COLO668 (cell line): Measurements from ENCODE around the gene IFT122.

Experiments used
- DNase-seq: peaks from one replicate; lab custom pipeline; 2025; ENCODE audit not compliant: unreplicated experiment; lab: John Stamatoyannopoulos, UW

IFT122 gene

GRCh38 chr3:129554356-129555152 is 114.5 kb downstream of the IFT122 start:
- no peak for DNase-seq

- no peak for DNase-seq
Measured at GRCh38 chr3:129555153-129555550, 115.1 kb downstream of the IFT122 start.

GRCh38 chr3:129555616-129556357 is 115.8 kb downstream of the IFT122 start:
- DNase-seq = no peak

GRCh38 chr3:129556358-129556695 is 116.3 kb downstream of the IFT122 start:
- no peak for DNase-seq

- DNase-seq = no peak
Measured at GRCh38 chr3:129556890-129557547, 117.0 kb downstream of the IFT122 start.

GRCh38 chr3:129557548-129557894 is 117.5 kb downstream of the IFT122 start:
- DNase-seq = no peak

- no peak for DNase-seq
Measured at GRCh38 chr3:129558081-129558771, 118.2 kb downstream of the IFT122 start.

- peak; percentile 37 for DNase-seq
Measured at GRCh38 chr3:129558772-129559564, 118.9 kb downstream of the IFT122 start.

- no peak for DNase-seq
Measured at GRCh38 chr3:129559565-129560079, 119.6 kb downstream of the IFT122 start.

GRCh38 chr3:129560269-129560787 is 120.3 kb downstream of the IFT122 start:
- no peak for DNase-seq

- no peak for DNase-seq
Measured at GRCh38 chr3:129560911-129561594, 121.0 kb downstream of the IFT122 start.

GRCh38 chr3:129561619-129562248 is 121.7 kb downstream of the IFT122 start:
- DNase-seq = no peak

GRCh38 chr3:129562803-129563202 is 122.8 kb downstream of the IFT122 start:
- DNase-seq = no peak

- DNase-seq = no peak
Measured at GRCh38 chr3:129563332-129563731, 123.3 kb downstream of the IFT122 start.

GRCh38 chr3:129563850-129564535 is 124.0 kb downstream of the IFT122 start:
- no peak for DNase-seq

GRCh38 chr3:129564981-129565644 is 125.1 kb downstream of the IFT122 start:
- DNase-seq = no peak

- no peak for DNase-seq
Measured at GRCh38 chr3:129565902-129566301, 125.9 kb downstream of the IFT122 start.

GRCh38 chr3:129567176-129567705 is 127.2 kb downstream of the IFT122 start:
- DNase-seq = no peak
